GM19043 (cell line): Measurements from ENCODE around the gene ZHX3.

Experiments
- ATAC-seq: cut with Tn5 transposase; IDR thresholded peaks from one replicate; pipeline ENCODE4 v1.9.1; 2021; ENCODE audit warnings: low read depth; ENCODE audit not compliant: unreplicated experiment

ZHX3 gene

GRCh38 chr20:41317546-41318270, at the start of gene ZHX3:
Gene ZHX3, minus strand, starts transcription at chr20:41317731. Its CDS starts 112,815 bp downstream, at chr20:41204916.
- peak; percentile 96 for ATAC-seq

- ATAC-seq: no peak
Observed at GRCh38 chr20:41367393-41367695, 49.8 kb upstream of the ZHX3 start.

GRCh38 chr20:41366546-41367392, 49.2 kb upstream of the ZHX3 start, which contains the start of gene EMILIN3:
Gene EMILIN3, minus strand, starts transcription at chr20:41366818. Its CDS starts 184 bp downstream, at chr20:41366634.
- no peak for ATAC-seq

- ATAC-seq: no peak
Observed at GRCh38 chr20:41365777-41366545, 48.4 kb upstream of the ZHX3 start.

GRCh38 chr20:41364967-41365765, 47.6 kb upstream of the ZHX3 start:
- no peak for ATAC-seq

GRCh38 chr20:41364236-41364855, 46.8 kb upstream of the ZHX3 start:
- no peak for ATAC-seq

- no peak for ATAC-seq
Observed at GRCh38 chr20:41363601-41364000, 46.1 kb upstream of the ZHX3 start.

GRCh38 chr20:41362748-41363140, 45.2 kb upstream of the ZHX3 start:
- no peak for ATAC-seq

- ATAC-seq: no peak
Observed at GRCh38 chr20:41361757-41362747, 44.5 kb upstream of the ZHX3 start.

GRCh38 chr20:41360831-41361756, 43.6 kb upstream of the ZHX3 start:
- ATAC-seq: no peak

- no peak for ATAC-seq
Observed at GRCh38 chr20:41359541-41360011, 42.0 kb upstream of the ZHX3 start.

- ATAC-seq: no peak
Observed at GRCh38 chr20:41358717-41359116, 41.2 kb upstream of the ZHX3 start.

GRCh38 chr20:41358230-41358629, 40.7 kb upstream of the ZHX3 start:
- ATAC-seq: no peak

GRCh38 chr20:41357424-41358163, 40.1 kb upstream of the ZHX3 start:
- no peak for ATAC-seq

GRCh38 chr20:41356951-41357350, 39.4 kb upstream of the ZHX3 start:
- ATAC-seq: no peak

- no peak for ATAC-seq
Observed at GRCh38 chr20:41355598-41356203, 38.2 kb upstream of the ZHX3 start.
